Measurements from ENCODE around the gene BSND. TPM values are rescaled to one million over a fixed set of nuclear protein-coding genes. Genes with fewer than 3 reads are reported as not detected.

The BSND gene
- polyA plus RNA-seq, 1 of the 3 experiments (the other 2 are of a cell fraction) = not detected

GRCh38 chr1:54986533-54986932 lies 12.2 kb upstream of the BSND start (continued):
- no peak for TF ChIP-seq CTCF (IDR thresholded peaks at IDR 0.05)
- TF ChIP-seq FOXM1 (IDR thresholded peaks at IDR 0.05; ENCODE audit: low read depth) = no peak
- no peak for TF ChIP-seq MAX (IDR thresholded peaks at IDR 0.05; ENCODE audit: low read depth)

- Histone ChIP-seq H3K9me2 (no peaks in the 10 kb centered on the region), H3K9me3 (no peaks in the 10 kb centered on the region), H3K4me2 (no peak overlapping the region), H3K9ac (no peak overlapping the region), H3K79me2 (ENCODE audit: insufficient read depth) (no peaks in the 10 kb centered on the region), H3K4me1 (ENCODE audit: control insufficient read depth in 1 of 2, insufficient read depth in 2 of 2, low read depth in 1 of 2, low read length in 1 of 2) (peaks cover 0 to 11% of the 10 kb centered on the region in 2 experiments; a peak in 1 of 4 replicates), H3F3A (replicated peaks; ENCODE audit: insufficient read depth) (no peaks in the 10 kb centered on the region), H3K4me3 (ENCODE audit: low read depth in 2 of 2, low read length in 1 of 2) (no peak overlapping the region), H3K36me3 (replicated peaks in 1 of 2; ENCODE audit: control insufficient read depth in 1 of 2, insufficient read depth in 2 of 2, low read length in 1 of 2) (no peaks in the 10 kb centered on the region), H2AFZ (ENCODE audit: low read depth) (no peak overlapping the region), H3K27me3 (ENCODE audit: insufficient read depth) (no peaks in the 10 kb centered on the region; the same call in 1 of the 2 replicates), H4K20me1 (ENCODE audit: insufficient read depth) (no peaks in the 10 kb centered on the region), H3K27ac (ENCODE audit: low read depth in 2 of 2, low read length in 1 of 2) (no peak overlapping the region)
- no peak for TF ChIP-seq RXRA (IDR thresholded peaks at IDR 0.05; ENCODE audit: borderline replicate concordance, low read depth)
- no peak for TF ChIP-seq SMC3 (IDR thresholded peaks at IDR 0.05; ENCODE audit: low read depth, low read length)
- TF ChIP-seq ELF1 (IDR thresholded peaks at IDR 0.05) = no peak
- no peak for TF ChIP-seq USF1 (IDR thresholded peaks at IDR 0.05; ENCODE audit: borderline replicate concordance, low read depth)
- ChIA-PET CTCF (interaction anchor here (0.8 to 11.0 kb wide), 6 partner anchors 10 to 43 kb away, joined by 3 to 123 read pairs (median 31); partner anchors contain the start of gene BSND), POLR2A (interaction anchor here (1.0 kb wide), 1 partner anchor 9 kb away, joined by 3 read pairs; no protein-coding TSS in a partner anchor)
- WGBS (ENCODE audit: low lambda C conversion rate) = 83% methylated on average over 1 of the region's 2 CpGs
- DNase-seq = no peak
These were observed 11.3 kb upstream of the BSND start for GRCh38 chr1:54987427-54987826.

GRCh38 chr1:54987919-54988705 lies 10.6 kb upstream of the BSND start:
- 78% methylated on average over 3 of the region's 8 CpGs for WGBS (ENCODE audit: low lambda C conversion rate)
- Histone ChIP-seq H3K36me3 (replicated peaks in 1 of 2; ENCODE audit: control insufficient read depth in 1 of 2, insufficient read depth in 2 of 2, low read length in 1 of 2) (no peaks in the 10 kb centered on the region), H3K27me3 (ENCODE audit: insufficient read depth) (no peaks in the 10 kb centered on the region; the same call in 1 of the 2 replicates), H3K4me3 (ENCODE audit: low read depth in 2 of 2, low read length in 1 of 2) (no peak overlapping the region), H3K9me3 (no peaks in the 10 kb centered on the region), H3K27ac (ENCODE audit: low read depth in 2 of 2, low read length in 1 of 2) (no peak overlapping the region; a peak in 1 of 4 replicates), H3K9me2 (no peaks in the 10 kb centered on the region), H3K9ac (no peak overlapping the region), H3F3A (replicated peaks; ENCODE audit: insufficient read depth) (no peaks in the 10 kb centered on the region), H3K4me2 (no peak overlapping the region), H3K79me2 (ENCODE audit: insufficient read depth) (no peaks in the 10 kb centered on the region), H4K20me1 (ENCODE audit: insufficient read depth) (no peaks in the 10 kb centered on the region), H3K4me1 (ENCODE audit: control insufficient read depth in 1 of 2, insufficient read depth in 2 of 2, low read depth in 1 of 2, low read length in 1 of 2) (peaks cover 0 to 11% of the 10 kb centered on the region in 2 experiments; a peak in 1 of 4 replicates), H2AFZ (ENCODE audit: low read depth) (no peak overlapping the region)
- POLR2A ChIA-PET = interaction anchor here (1.0 kb wide), 1 partner anchor 8 kb away, joined by 3 read pairs; no protein-coding TSS in a partner anchor
- CTCF ChIA-PET = interaction anchor here (0.8 to 11.0 kb wide), 7 partner anchors 9 to 44 kb away, joined by 3 to 123 read pairs (median 6); partner anchors contain the start of gene BSND
- DNase-seq = peak; percentile 84
- TF ChIP-seq JUND (IDR thresholded peaks at IDR 0.05) = no peak
- TF ChIP-seq ELF1 (IDR thresholded peaks at IDR 0.05) = no peak
- TF ChIP-seq NRF1 (IDR thresholded peaks at IDR 0.05; ENCODE audit: low read depth, low read length) = no peak
- TF ChIP-seq ZBTB33 (IDR thresholded peaks at IDR 0.05; ENCODE audit: borderline replicate concordance, low read depth) = no peak
- no peak for TF ChIP-seq EP300 (IDR thresholded peaks at IDR 0.05; ENCODE audit: borderline replicate concordance in 1 of 2, low read depth in 1 of 2, low read length in 1 of 2)
- TF ChIP-seq SMC3 (IDR thresholded peaks at IDR 0.05; ENCODE audit: low read depth, low read length) = no peak
